BE2C (cell line): ENCODE results near the gene NECAB3.
"Not testable (repeated sequence)": the region's sequence is repeated elsewhere in the genome, so short reads cannot be mapped to it uniquely, and the experiment has no call there.

Experiments
- DNase-seq: peaks from one replicate; pipeline ENCODE4 v3.0.0-alpha.2; 2020
- H3K27me3 ChIP-seq: fragments of 250-450 bp; sonication (Bioruptor Pico); 2 replicates; pipeline ENCODE4 v1.5.1; 2020; ENCODE audit warnings: mild to moderate bottlenecking
- H3K36me3 ChIP-seq: fragments of 250-450 bp; sonication (Bioruptor Pico); 2 replicates; pipeline ENCODE4 v1.5.1; 2020; ENCODE audit warnings: mild to moderate bottlenecking
- H3K4me1 ChIP-seq: fragments of 250-450 bp; sonication (Bioruptor Pico); 2 replicates; pipeline ENCODE4 v1.5.1; 2020
- H3K4me3 ChIP-seq: 2 replicates; pipeline ENCODE4 v1.5.1; 2011; ENCODE audit warnings: low read depth, low read length
- H3K9me3 ChIP-seq: fragments of 250-450 bp; sonication (Bioruptor Pico); 2 replicates; pipeline ENCODE4 v1.5.1; 2020
- TF ChIP-seq, protein P1 (sequence below): IDR thresholded peaks from 2 replicates; pipeline ENCODE4 v1.5.1; 2012; ENCODE audit warnings: mild to moderate bottlenecking, low read depth, low read length

NECAB3 gene

DNA sequence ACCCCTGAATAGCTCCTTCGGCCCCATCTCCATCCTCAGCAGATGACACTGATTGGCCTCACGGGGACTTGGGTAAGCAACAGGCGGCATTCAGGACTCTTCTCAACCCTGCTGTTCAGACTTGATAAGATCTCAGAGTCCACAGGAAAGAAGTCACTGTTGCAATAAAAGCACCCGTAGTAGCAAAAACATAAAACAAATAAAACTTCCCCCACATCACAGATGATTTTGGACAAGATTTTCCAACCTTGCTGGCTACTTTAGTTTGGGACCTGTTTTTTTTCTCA, 29.2 kb downstream of the NECAB3 start:
- H3K9me3 ChIP-seq, result no peaks in the 10 kb centered on the region
- no peaks in the 10 kb centered on the region for H3K27me3 ChIP-seq
- no peak overlapping the region for H3K4me3 ChIP-seq
- DNase-seq, result no peak
- TF ChIP-seq, protein P1, sequence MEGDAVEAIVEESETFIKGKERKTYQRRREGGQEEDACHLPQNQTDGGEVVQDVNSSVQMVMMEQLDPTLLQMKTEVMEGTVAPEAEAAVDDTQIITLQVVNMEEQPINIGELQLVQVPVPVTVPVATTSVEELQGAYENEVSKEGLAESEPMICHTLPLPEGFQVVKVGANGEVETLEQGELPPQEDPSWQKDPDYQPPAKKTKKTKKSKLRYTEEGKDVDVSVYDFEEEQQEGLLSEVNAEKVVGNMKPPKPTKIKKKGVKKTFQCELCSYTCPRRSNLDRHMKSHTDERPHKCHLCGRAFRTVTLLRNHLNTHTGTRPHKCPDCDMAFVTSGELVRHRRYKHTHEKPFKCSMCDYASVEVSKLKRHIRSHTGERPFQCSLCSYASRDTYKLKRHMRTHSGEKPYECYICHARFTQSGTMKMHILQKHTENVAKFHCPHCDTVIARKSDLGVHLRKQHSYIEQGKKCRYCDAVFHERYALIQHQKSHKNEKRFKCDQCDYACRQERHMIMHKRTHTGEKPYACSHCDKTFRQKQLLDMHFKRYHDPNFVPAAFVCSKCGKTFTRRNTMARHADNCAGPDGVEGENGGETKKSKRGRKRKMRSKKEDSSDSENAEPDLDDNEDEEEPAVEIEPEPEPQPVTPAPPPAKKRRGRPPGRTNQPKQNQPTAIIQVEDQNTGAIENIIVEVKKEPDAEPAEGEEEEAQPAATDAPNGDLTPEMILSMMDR, result no peak
- peaks cover 23% of the 10 kb centered on the region for H3K4me1 ChIP-seq
- peaks cover 25% of the 10 kb centered on the region for H3K36me3 ChIP-seq

DNA sequence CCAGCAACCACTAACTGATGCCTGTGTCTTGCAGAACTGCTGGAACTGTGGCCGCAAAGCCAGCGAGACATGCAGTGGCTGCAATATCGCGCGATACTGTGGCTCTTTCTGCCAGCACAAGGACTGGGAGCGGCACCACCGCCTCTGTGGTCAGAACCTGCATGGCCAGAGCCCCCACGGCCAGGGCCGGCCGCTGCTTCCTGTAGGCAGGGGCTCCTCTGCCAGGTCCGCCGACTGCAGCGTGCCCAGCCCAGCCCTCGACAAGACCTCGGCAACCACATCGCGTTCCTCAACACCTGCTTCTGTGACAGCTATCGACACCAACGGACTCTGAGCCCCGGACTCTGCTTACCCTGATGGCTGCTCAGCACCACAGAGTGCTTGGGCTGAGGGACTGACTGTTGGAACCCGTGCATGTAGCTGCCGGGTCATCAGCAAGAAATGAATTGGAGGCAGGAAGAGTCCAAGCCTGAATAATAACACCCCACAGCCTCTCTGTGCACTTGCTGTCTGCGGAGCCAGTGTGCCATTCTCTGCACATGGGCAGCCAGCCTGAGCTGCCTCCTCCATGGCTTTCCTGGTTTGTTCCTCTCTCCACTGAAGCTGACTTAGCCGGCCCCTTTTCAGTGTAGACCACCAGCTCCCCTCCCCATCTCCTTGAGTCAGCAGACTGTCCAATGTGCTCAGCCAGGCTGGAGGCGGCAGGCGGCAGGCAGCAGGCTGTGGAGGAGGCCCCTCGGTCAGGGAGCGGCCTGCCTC, 29.7 kb downstream of the NECAB3 start:
- Histone ChIP-seq H3K27me3 (no peaks in the 10 kb centered on the region), H3K9me3 (no peaks in the 10 kb centered on the region), H3K36me3 (peaks cover 27% of the 10 kb centered on the region), H3K4me1 (peaks cover 19% of the 10 kb centered on the region), H3K4me3 (no peak overlapping the region)
- no peak for DNase-seq
- TF ChIP-seq, protein P1, result no peak

DNA sequence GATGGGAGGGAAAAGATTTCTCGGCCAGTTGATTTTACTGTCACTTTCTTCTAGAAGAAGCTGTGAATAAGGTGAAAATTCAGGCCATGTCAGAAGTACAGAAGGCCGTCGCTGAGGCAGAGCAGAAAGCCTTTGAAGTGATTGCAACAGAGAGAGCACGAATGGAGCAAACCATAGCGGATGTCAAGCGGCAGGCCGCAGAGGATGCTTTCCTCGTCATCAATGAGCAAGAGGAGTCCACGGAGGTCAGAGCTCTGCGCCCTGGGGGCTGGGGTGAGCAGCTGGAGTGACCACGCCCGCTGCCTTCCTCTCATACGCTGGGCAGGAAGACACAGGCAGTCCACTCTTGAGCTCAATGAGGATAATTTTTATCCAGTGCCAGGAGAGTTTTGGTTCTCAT, 33.9 kb downstream of the NECAB3 start:
- TF ChIP-seq, protein P1, result no peak
- Histone ChIP-seq H3K4me1 (peaks cover 2% of the 10 kb centered on the region; the same call in 1 of the 2 replicates), H3K36me3 (peaks cover 38% of the 10 kb centered on the region), H3K27me3 (no peaks in the 10 kb centered on the region), H3K4me3 (no peak overlapping the region), H3K9me3 (no peaks in the 10 kb centered on the region)
- DNase-seq, result no peak

DNA sequence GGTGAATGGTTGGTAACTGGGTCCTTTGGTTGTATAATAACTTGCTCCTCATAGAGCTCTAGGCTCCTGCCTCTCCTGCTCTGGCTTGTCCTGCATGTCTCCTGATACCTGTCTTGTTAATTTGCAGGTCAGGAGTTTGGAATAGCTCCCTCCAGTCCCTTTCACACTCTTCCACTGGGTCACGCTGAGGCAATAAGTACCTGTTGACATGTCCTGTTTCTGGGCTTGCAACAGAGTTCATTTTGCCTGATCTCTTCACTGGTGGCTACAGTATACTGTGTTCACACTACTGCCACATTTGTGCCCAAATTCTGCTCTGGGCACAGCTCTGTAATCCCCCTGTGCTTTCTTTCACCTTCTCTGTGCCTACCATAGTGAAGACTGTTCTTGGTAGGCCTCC, 37.5 kb downstream of the NECAB3 start:
- no peak for DNase-seq
- Histone ChIP-seq H3K9me3 (no peaks in the 10 kb centered on the region), H3K4me3 (no peak overlapping the region), H3K4me1 (peaks cover 2% of the 10 kb centered on the region; the same call in 1 of the 2 replicates), H3K27me3 (no peaks in the 10 kb centered on the region), H3K36me3 (peaks cover 34% of the 10 kb centered on the region)
- TF ChIP-seq, protein P1, result no peak

DNA sequence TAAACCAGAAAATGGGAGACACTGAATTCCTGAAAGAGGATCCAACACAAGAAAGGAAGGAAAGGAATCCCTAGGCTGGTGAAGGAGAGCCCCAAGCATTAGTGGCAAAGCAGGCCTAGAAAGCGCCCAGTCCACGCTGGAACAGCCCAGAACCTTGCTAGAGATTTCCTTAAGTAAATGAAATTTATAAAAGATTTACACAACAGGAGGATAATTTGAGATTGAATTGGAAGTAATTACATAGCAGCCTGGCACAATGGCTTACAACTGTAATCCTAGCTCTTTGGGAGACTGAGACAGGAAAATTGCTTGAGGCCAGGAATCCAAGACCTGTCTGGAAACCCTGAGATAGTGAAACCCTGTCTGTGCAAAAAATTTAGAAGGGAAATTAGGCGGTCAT, 38.9 kb downstream of the NECAB3 start:
- H3K9me3 ChIP-seq, result no peaks in the 10 kb centered on the region
- H3K27me3 ChIP-seq, result no peaks in the 10 kb centered on the region
- peaks cover 2% of the 10 kb centered on the region; the same call in 1 of the 2 replicates for H3K4me1 ChIP-seq
- H3K4me3 ChIP-seq, result no peak overlapping the region
- TF ChIP-seq, protein P1, result no peak
- no peak for DNase-seq
- peaks cover 35% of the 10 kb centered on the region for H3K36me3 ChIP-seq

DNA sequence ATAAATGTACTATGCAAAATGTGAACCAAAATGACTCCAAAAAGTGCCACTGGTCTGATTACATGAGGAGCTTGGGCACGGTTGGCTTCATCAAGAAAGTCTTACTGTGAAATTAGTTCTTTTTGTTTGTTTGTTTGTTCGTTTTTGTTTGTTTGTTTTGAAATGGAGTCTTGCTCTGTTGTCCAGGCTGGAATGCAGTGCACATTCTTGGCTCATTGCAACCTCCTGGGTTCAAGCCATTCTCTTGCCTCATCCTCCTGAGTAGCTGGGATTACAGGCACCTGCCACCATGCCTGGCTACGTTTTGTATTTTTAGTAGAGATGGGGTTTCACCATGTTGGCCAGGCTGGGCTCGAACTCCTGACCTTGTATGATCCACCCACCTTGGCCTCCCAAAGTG, 42.3 kb downstream of the NECAB3 start:
- DNase-seq, H3K4me1 ChIP-seq, H3K27me3 ChIP-seq, H3K4me3 ChIP-seq, H3K9me3 ChIP-seq: not testable (repeated sequence)
- peaks cover 26% of the 10 kb centered on the region for H3K36me3 ChIP-seq

DNA sequence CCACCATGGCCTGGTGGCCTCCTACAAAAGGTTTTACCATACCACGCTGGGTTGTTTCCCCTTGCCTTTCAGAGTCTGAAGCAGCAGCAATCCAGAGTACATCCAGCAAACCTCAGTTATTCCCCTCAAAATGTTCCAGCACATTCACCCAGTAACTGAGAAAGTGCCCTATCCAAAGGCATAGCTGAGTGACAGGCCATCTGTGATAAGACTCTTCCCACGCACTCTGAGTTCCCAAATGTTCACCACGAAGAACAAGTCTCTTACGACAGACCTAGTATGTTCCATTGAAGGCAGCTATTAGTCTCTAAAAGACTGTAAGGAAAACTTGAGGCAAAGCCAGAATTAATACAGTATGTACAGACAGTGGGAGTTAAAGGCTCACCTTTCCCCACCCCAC, 43.7 kb downstream of the NECAB3 start:
- Histone ChIP-seq H3K27me3 (no peaks in the 10 kb centered on the region), H3K4me1 (no peaks in the 10 kb centered on the region), H3K36me3 (peaks cover 26% of the 10 kb centered on the region), H3K9me3 (no peaks in the 10 kb centered on the region), H3K4me3 (no peak overlapping the region)
- no peak for DNase-seq
- TF ChIP-seq, protein P1, result no peak
